Measurements from ENCODE around the gene NEO1.

Gene NEO1

DNA sequence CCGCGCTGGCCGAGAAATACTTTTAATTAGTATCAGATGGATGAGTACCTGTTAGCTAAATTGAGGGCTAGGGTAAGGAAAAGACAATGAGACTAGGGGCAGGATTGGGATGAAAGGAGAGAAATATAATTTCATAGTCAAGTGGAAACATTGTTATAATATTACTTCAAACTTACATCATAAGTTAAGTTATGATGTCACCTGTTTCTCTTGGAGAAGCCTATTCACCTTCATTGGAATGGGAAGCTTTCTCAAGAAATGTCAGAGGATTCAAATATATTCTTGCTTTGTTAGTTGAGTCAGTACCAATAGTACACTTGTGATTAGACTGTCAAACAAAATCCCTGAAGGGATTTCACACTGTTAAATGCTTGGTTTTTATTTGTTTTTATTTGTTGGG lies 116.2 kb downstream of the NEO1 start:
- Histone ChIP-seq H3K9ac (no peak overlapping the region), H3K36me3 (ENCODE audit: insufficient read depth) (no peaks in the 10 kb centered on the region), H3K27me3 (ENCODE audit: insufficient read depth, low read depth) (no peaks in the 10 kb centered on the region), H3K4me1 (ENCODE audit: low read depth, poor library complexity, severe bottlenecking) (no peaks in the 10 kb centered on the region), H3K4me3 (IDR thresholded peaks at IDR 0.05; ENCODE audit: insufficient read depth, low read depth, low read length) (no peak overlapping the region), H4K20me1 (ENCODE audit: insufficient read depth) (no peaks in the 10 kb centered on the region), H3K79me2 (ENCODE audit: insufficient read depth, low read depth) (no peaks in the 10 kb centered on the region), H3K4me2 (no peak overlapping the region), H2AFZ (ENCODE audit: low read depth) (no peak overlapping the region), H3K27ac (no peak overlapping the region)
- no peak for TF ChIP-seq CTCF (conservative IDR thresholded peaks at IDR 0.05; ENCODE audit: low read depth, low read length)

DNA sequence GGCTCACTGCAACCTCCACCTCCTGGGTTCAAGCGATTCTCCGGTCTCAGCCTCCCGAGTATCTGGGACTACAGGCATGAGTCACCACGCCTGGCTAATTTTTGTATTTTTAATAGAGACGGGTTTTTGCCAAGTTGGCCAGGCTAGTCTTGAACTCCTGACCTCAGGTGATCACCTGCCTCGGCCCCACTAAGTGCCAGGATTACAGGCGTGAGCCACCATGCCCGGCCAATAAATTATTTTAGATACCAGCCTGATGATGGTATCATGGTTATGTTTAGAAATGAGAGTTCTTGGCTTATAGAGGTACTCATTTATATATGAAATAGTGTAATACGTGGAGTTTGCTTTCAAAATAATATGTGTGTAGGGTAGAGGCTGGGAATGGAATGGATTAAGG lies 119.4 kb downstream of the NEO1 start:
- Histone ChIP-seq H3K9ac (no peak overlapping the region), H3K79me2 (ENCODE audit: insufficient read depth, low read depth) (no peaks in the 10 kb centered on the region)

GRCh38 chr15:73172508-73172907 lies 120.2 kb downstream of the NEO1 start:
- H3K27ac ChIP-seq = no peak overlapping the region
- no peak overlapping the region for H2AFZ ChIP-seq (ENCODE audit: low read depth)

More for the DNA sequence above, 119.4 kb downstream of the NEO1 start:
- no peak overlapping the region for H2AFZ ChIP-seq (ENCODE audit: low read depth)
- TF ChIP-seq CTCF (conservative IDR thresholded peaks at IDR 0.05; ENCODE audit: low read depth, low read length) = no peak
- H3K27ac ChIP-seq = no peak overlapping the region
- no peaks in the 10 kb centered on the region for H4K20me1 ChIP-seq (ENCODE audit: insufficient read depth)
- peaks cover 5% of the 10 kb centered on the region for H3K4me1 ChIP-seq (ENCODE audit: low read depth, poor library complexity, severe bottlenecking)
- H3K4me2 ChIP-seq = no peak overlapping the region
- no peak overlapping the region for H3K4me3 ChIP-seq (IDR thresholded peaks at IDR 0.05; ENCODE audit: insufficient read depth, low read depth, low read length)
- H3K36me3 ChIP-seq (ENCODE audit: insufficient read depth) = no peaks in the 10 kb centered on the region
- no peaks in the 10 kb centered on the region for H3K27me3 ChIP-seq (ENCODE audit: insufficient read depth, low read depth)

GRCh38 chr15:73174171-73174570 lies 121.9 kb downstream of the NEO1 start:
- Histone ChIP-seq H3K36me3 (ENCODE audit: insufficient read depth) (no peaks in the 10 kb centered on the region), H3K79me2 (ENCODE audit: insufficient read depth, low read depth) (no peaks in the 10 kb centered on the region)

More at GRCh38 chr15:73172508-73172907, 120.2 kb downstream of the NEO1 start:
- H3K27me3 ChIP-seq (ENCODE audit: insufficient read depth, low read depth) = no peaks in the 10 kb centered on the region
- H3K9ac ChIP-seq = no peak overlapping the region
- no peaks in the 10 kb centered on the region for H4K20me1 ChIP-seq (ENCODE audit: insufficient read depth)
- TF ChIP-seq CTCF (conservative IDR thresholded peaks at IDR 0.05; ENCODE audit: low read depth, low read length) = no peak
- peaks cover 5% of the 10 kb centered on the region for H3K4me1 ChIP-seq (ENCODE audit: low read depth, poor library complexity, severe bottlenecking)
- no peaks in the 10 kb centered on the region for H3K36me3 ChIP-seq (ENCODE audit: insufficient read depth)
- H3K4me2 ChIP-seq = no peak overlapping the region
- H3K4me3 ChIP-seq (IDR thresholded peaks at IDR 0.05; ENCODE audit: insufficient read depth, low read depth, low read length) = no peak overlapping the region
- no peaks in the 10 kb centered on the region for H3K79me2 ChIP-seq (ENCODE audit: insufficient read depth, low read depth)

More at GRCh38 chr15:73174171-73174570, 121.9 kb downstream of the NEO1 start:
- no peak overlapping the region for H3K9ac ChIP-seq
- H4K20me1 ChIP-seq (ENCODE audit: insufficient read depth) = no peaks in the 10 kb centered on the region
- H3K4me2 ChIP-seq = no peak overlapping the region
- TF ChIP-seq CTCF (conservative IDR thresholded peaks at IDR 0.05; ENCODE audit: low read depth, low read length) = no peak
- no peak overlapping the region for H3K27ac ChIP-seq
- no peak overlapping the region for H2AFZ ChIP-seq (ENCODE audit: low read depth)
- no peaks in the 10 kb centered on the region for H3K27me3 ChIP-seq (ENCODE audit: insufficient read depth, low read depth)
- H3K4me3 ChIP-seq (IDR thresholded peaks at IDR 0.05; ENCODE audit: insufficient read depth, low read depth, low read length) = no peak overlapping the region
- peaks cover 5% of the 10 kb centered on the region for H3K4me1 ChIP-seq (ENCODE audit: low read depth, poor library complexity, severe bottlenecking)
